ENCODE results near the gene CDK5RAP2. TPM values are rescaled to one million over a fixed set of nuclear protein-coding genes. Genes with fewer than 3 reads are reported as not detected.
"Not testable (repeated sequence)": the region's sequence is repeated elsewhere in the genome, so short reads cannot be mapped to it uniquely, and the experiment has no call there.

CDK5RAP2 gene
- 10 to 100 TPM; 28.4 to 40.8 (median 36.8) TPM for total RNA-seq (2021; fragmentation: NEBNext Ultra II Directional; extraction: Animal tissue kit (Norgen Biotek cat#: 25700))
- long read RNA-seq, partial matches to known transcripts: 10 of 15 reads
- long read RNA-seq, other reads (novel, unspliced or antisense): 4 of 15 reads

DNA sequence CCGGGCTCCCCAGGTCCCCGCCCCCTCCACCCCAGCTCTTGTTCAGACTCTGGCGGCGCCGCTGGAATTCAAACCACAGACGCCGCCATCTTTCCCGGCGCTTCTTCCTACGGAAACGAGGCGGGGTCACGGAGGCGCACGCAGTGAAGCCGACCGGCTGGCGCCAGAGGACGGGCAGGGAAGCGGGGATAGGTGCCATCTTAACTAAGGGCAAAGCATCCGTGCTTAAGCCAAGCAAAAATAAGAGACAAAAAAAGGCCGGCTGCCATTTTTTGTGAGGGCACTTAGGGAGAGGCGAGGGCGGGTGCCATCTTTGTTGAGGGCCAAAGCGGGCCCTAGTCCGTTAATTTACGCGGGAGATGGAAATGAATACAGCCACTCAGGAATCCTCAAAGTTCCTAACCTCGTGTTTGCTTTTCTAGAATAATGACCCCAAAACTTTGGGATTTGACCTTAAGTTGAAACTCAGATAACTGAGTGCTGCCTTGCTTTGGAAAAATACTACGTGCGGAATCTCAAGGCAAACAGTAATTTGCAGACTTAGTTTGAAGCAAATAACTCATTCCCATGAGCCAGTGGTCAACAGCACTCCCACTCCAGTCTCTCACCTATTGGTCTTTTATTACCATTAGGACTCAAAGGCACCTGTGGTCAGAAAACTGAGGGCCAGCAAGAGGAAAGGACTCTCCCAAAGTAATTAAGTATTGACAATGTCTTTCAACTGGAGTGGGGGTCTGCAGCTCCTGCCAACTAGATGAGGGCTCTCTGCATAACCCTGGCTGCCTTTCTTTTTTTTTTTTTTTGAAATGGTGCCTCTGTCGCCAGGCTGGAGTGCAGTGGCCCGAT lies at the start of gene CDK5RAP2:
Gene CDK5RAP2, minus strand, starts transcription at position 117 of the 846 bp plus-strand sequence. CDS start 189 bp downstream, outside the sequence.
- H3K4me3 Mint-ChIP-seq: peak within 1 kb of the TSS; percentile 99
- TF ChIP-seq, protein P1, sequence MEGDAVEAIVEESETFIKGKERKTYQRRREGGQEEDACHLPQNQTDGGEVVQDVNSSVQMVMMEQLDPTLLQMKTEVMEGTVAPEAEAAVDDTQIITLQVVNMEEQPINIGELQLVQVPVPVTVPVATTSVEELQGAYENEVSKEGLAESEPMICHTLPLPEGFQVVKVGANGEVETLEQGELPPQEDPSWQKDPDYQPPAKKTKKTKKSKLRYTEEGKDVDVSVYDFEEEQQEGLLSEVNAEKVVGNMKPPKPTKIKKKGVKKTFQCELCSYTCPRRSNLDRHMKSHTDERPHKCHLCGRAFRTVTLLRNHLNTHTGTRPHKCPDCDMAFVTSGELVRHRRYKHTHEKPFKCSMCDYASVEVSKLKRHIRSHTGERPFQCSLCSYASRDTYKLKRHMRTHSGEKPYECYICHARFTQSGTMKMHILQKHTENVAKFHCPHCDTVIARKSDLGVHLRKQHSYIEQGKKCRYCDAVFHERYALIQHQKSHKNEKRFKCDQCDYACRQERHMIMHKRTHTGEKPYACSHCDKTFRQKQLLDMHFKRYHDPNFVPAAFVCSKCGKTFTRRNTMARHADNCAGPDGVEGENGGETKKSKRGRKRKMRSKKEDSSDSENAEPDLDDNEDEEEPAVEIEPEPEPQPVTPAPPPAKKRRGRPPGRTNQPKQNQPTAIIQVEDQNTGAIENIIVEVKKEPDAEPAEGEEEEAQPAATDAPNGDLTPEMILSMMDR (IDR thresholded peaks at IDR 0.05): no peak
- peaks cover 3% of the 10 kb centered on the region; the same call in 1 of the 2 replicates for H3K27me3 Mint-ChIP-seq (ENCODE audit: insufficient read depth)
- peak within 1 kb of the TSS; percentile 96 for H3K27ac Mint-ChIP-seq
- H3K9me3 Mint-ChIP-seq: no peaks in the 10 kb centered on the region
- peaks cover 42% of the 10 kb centered on the region for H3K4me1 Mint-ChIP-seq (ENCODE audit: low read depth)
- H3K36me3 Mint-ChIP-seq (ENCODE audit: low read depth): peaks cover 6% of the 10 kb centered on the region
- DNase-seq: peak; percentile 97

DNA sequence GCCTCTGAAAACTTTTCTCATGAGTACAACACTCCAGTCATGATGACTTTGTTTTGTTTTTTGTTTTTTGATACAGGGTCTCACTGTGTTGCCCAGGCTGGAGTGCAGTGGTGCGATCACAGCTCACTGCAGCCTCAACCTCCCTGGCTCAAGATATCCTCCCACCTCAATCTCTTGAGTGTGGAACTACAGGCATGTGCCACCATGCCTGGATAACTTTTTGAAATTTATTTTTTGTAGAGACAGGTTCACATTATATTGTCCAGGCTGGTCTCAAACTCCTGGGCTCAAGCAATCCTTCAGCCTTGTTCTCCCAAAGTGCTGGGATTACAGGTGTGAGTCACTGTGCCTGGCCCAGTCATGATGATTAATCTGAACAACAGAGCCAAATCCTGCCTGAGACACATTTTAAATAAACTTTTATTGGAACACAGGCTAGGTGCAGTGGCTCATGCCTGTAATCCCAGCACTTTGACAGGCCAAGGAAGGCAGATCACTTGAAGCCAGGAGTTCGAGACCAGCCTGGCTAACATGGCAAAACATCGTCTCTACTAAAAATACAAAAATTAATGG lies 49.0 kb upstream of the CDK5RAP2 start:
- H3K4me3 Mint-ChIP-seq; H3K9me3 Mint-ChIP-seq; H3K27me3 Mint-ChIP-seq (ENCODE audit: insufficient read depth); H3K36me3 Mint-ChIP-seq (ENCODE audit: low read depth): not testable (repeated sequence)
- DNase-seq: peak; percentile 75
- peaks cover 31% of the 10 kb centered on the region for H3K4me1 Mint-ChIP-seq (ENCODE audit: low read depth)
- peak overlapping the region; percentile 79 for H3K27ac Mint-ChIP-seq

DNA sequence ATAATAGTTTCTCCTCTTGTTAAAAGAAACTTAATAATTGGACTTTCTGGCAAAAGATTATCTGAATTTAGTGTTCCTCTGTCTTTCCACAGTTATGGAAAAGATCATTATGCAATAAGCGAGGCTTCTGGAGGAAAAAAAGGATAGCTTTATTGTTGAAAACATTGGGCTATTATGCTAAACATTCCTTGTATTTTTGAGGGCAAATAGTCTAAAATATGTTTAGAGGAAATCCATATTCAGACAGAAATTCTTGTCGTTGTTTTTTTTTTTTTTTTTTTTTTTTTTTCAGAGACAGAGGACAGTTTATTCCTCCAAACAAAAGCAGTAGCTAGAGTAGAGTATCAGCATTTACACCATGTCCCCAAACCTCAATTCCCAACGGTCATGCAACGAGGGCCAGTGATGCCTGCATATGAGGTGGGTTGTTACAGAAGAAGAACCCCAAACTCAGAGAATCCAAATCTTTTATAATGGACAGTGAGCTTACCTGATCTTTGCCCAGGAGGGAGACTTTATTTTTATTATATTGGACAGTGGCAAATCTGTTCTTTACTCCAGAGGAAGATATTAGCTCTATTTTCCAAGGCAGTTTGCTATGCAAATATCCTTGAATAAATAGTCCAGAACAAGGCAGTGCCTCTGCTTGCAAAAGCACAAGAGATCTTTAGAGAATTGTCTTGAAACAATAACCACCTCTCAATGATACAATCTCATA lies 48.4 kb upstream of the CDK5RAP2 start:
- H3K9me3 Mint-ChIP-seq: no peaks in the 10 kb centered on the region
- H3K27ac Mint-ChIP-seq: peak overlapping the region; percentile 79; the same call in 1 of the 2 replicates
- peaks cover 31% of the 10 kb centered on the region for H3K4me1 Mint-ChIP-seq (ENCODE audit: low read depth)
- no peaks in the 10 kb centered on the region for H3K36me3 Mint-ChIP-seq (ENCODE audit: low read depth)
- no peak for DNase-seq
- TF ChIP-seq, protein P1 (IDR thresholded peaks at IDR 0.05): no peak
- H3K27me3 Mint-ChIP-seq (ENCODE audit: insufficient read depth): peaks cover 3% of the 10 kb centered on the region
- no peak overlapping the region for H3K4me3 Mint-ChIP-seq

DNA sequence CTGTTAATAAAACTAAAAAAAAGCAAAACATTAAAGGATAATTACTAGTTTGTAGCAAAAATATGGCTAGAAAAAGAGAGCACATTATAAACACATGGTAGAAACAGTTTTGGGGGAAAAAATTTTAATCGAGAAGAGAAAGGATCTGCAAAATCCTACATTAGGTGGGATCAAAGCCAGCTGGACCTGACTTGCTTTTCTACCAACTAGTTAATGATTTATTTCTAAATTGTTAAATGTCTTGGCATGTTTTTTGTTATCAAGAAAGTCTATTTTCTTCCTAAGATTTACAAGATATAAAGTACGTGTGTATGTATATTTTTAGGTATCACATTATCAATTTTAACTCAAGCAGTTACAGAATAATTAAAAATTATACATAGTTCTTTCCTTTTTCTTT lies 47.1 kb upstream of the CDK5RAP2 start:
- no peak for DNase-seq
- TF ChIP-seq, protein P1 (IDR thresholded peaks at IDR 0.05): no peak
- Mint-ChIP-seq H3K27ac (no peak overlapping the region), H3K4me1 (ENCODE audit: low read depth) (peaks cover 31% of the 10 kb centered on the region), H3K4me3 (no peak overlapping the region), H3K9me3 (no peaks in the 10 kb centered on the region), H3K27me3 (ENCODE audit: insufficient read depth) (peaks cover 3% of the 10 kb centered on the region), H3K36me3 (ENCODE audit: low read depth) (no peaks in the 10 kb centered on the region)

DNA sequence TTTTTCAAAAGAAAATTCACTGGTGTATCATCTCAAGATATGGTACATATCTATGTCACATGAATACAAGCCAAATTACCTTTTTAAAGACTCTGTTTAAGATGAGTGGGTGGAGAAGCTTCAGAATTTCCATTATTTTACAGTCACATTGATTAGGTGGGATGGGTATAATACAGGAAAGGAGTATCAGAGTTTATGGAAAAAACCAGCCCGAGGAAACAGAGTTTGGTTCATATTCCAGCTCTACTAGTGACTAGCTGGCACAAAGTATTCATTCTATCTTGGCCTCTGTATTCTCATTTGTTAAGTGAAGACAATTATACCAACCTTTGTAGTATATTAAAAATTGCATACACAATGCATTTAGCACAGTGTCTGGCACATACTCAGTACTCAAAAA lies 46.5 kb upstream of the CDK5RAP2 start:
- TF ChIP-seq, protein P1 (IDR thresholded peaks at IDR 0.05): no peak
- H3K36me3 Mint-ChIP-seq (ENCODE audit: low read depth): no peaks in the 10 kb centered on the region
- peaks cover 31% of the 10 kb centered on the region for H3K4me1 Mint-ChIP-seq (ENCODE audit: low read depth)
- H3K27me3 Mint-ChIP-seq (ENCODE audit: insufficient read depth): peaks cover 3% of the 10 kb centered on the region
- DNase-seq: no peak
- H3K9me3 Mint-ChIP-seq: no peaks in the 10 kb centered on the region
- no peak overlapping the region for H3K27ac Mint-ChIP-seq
- H3K4me3 Mint-ChIP-seq: no peak overlapping the region

Measured in HFFc6 (cell line).